ENCODE data around the gene SH3PXD2B.

SH3PXD2B gene

GRCh38 chr5:172452398-172453205 is 1.7 kb downstream of the SH3PXD2B start:
- no peak for DNase-seq

GRCh38 chr5:172451771-172452197 is 2.5 kb downstream of the SH3PXD2B start:
- DNase-seq: no peak

- no peak for DNase-seq
Observed at GRCh38 chr5:172450861-172451695, 3.2 kb downstream of the SH3PXD2B start.

GRCh38 chr5:172450453-172450852 is 3.9 kb downstream of the SH3PXD2B start:
- no peak for DNase-seq

GRCh38 chr5:172448999-172449398 is 5.3 kb downstream of the SH3PXD2B start:
- DNase-seq: no peak

GRCh38 chr5:172447646-172448365 is 6.5 kb downstream of the SH3PXD2B start:
- DNase-seq: no peak

GRCh38 chr5:172446336-172447051 is 7.8 kb downstream of the SH3PXD2B start:
- no peak for DNase-seq

- no peak for DNase-seq
Observed at GRCh38 chr5:172445866-172446265, 8.5 kb downstream of the SH3PXD2B start.

GRCh38 chr5:172444626-172445365 is 9.5 kb downstream of the SH3PXD2B start:
- DNase-seq: no peak

GRCh38 chr5:172444110-172444510 is 10.2 kb downstream of the SH3PXD2B start:
- no peak for DNase-seq

- no peak for DNase-seq
Observed at GRCh38 chr5:172443441-172444109, 10.8 kb downstream of the SH3PXD2B start.

GRCh38 chr5:172442592-172442991 is 11.7 kb downstream of the SH3PXD2B start:
- DNase-seq: no peak

- DNase-seq: no peak
Observed at GRCh38 chr5:172441262-172441751, 13.0 kb downstream of the SH3PXD2B start.

- no peak for DNase-seq
Observed at GRCh38 chr5:172440486-172440885, 13.8 kb downstream of the SH3PXD2B start.

- DNase-seq: peak; percentile 45
Observed at GRCh38 chr5:172439785-172440477, 14.4 kb downstream of the SH3PXD2B start.

- DNase-seq: no peak
Observed at GRCh38 chr5:172438319-172438668, 16.0 kb downstream of the SH3PXD2B start.

GRCh38 chr5:172437445-172438318 is 16.6 kb downstream of the SH3PXD2B start:
- peak; percentile 96 for DNase-seq

GRCh38 chr5:172436879-172437369 is 17.4 kb downstream of the SH3PXD2B start:
- no peak for DNase-seq

All from DMS79 (cell line).